Ovary (tissue), 10 donors: ENCODE results near the gene SCART1. TPM values are rescaled to one million over a fixed set of nuclear protein-coding genes. Genes with fewer than 3 reads are reported as not detected.

Experiments
- DNase-seq, 5 donors: peaks; one replicate each; pipeline ENCODE4 v3.0.0-alpha.2; 2019 to 2020
- H3K27ac ChIP-seq, 2 donors: fragments of 200-600 bp; one replicate each; pipeline versions ENCODE4 v1.5.1 to v1.8.0; 2019 to 2022
- H3K27me3 ChIP-seq: fragments of 200-600 bp; one replicate; pipeline ENCODE4 v1.8.0; 2022
- H3K36me3 ChIP-seq: fragments of 200-600 bp; sonication (generic); one replicate; pipeline ENCODE4 v1.5.1; 2019
- H3K4me1 ChIP-seq: one replicate; pipeline ENCODE4 v1.8.1; 2013; ENCODE audit warnings: mild to moderate bottlenecking, moderate library complexity; ENCODE audit not compliant: insufficient read depth
- H3K4me3 ChIP-seq: fragments of 200-600 bp; sonication (generic); one replicate; pipeline ENCODE4 v1.5.1; 2017
- H3K9me3 ChIP-seq, 2 donors: fragments of 200-600 bp in 1 of 2; sonication (generic) in 1 of 2; one replicate each; pipeline versions ENCODE4 v1.5.1 to v1.8.1; 2013 to 2019; ENCODE audit warnings: mild to moderate bottlenecking in 1 of 2, moderate library complexity in 1 of 2
- EP300 ChIP-seq: sonication (generic); formaldehyde crosslinking; IDR thresholded peaks from one replicate; pipeline ENCODE4 v1.6.1; 2017; ENCODE audit warnings: antibody characterized with exemption
- POLR2A ChIP-seq: fragments of 450-650 bp; IDR thresholded peaks from one replicate; pipeline ENCODE4 v1.6.1; 2017; ENCODE audit warnings: antibody characterized with exemption, mild to moderate bottlenecking, moderate library complexity
- WGBS, 3 donors: extraction: QIAGEN DNeasy Blood & Tissue Kit in 1 of 3; methylation state at CpG; one replicate each; pipeline versions ENCODE4 v1.1.5 to v1.1.7; 2013 to 2017; 5-methylcytosine and 5-hydroxymethylcytosine counted together
- intact Hi-C, 4 donors: fragments of 100-400 bp; cut with DNase I; formaldehyde crosslinking; loops; one replicate each; pipeline versions ENCODE4 v1.11.0 to v1.15.1; 2022 to 2023
- long read RNA-seq, 3 donors: library from polyadenylated mRNA in 2 of 3; unstranded in 2 of 3; transcript quantifications; one replicate each; pipeline ENCODE4 v2.0.0 and lab custom pipeline, GENCODE V29; 2021 to 2026
- polyA plus RNA-seq, 2 donors: library from polyadenylated mRNA; stranded (reverse); fragments of 200-250 nt in 1 of 2; fragments of 350-450 nt in 1 of 2; fragmentation: Illumina TruSeq in 1 of 2; extraction: RNeasy Lipid Tissue Mini Kit (QIAGEN cat#74804) in 1 of 2; gene quantifications; one replicate each; pipeline ENCODE4 v1.2.3, GENCODE V29; 2013 to 2014
- total RNA-seq, 7 donors: library from RNA; depleted of rRNA in 2 of 7; stranded (reverse); fragments of >200 nt in 2 of 7; fragmentation: NEBNext Ultra II Directional in 3 of 7; extraction: Animal tissue kit (Norgen Biotek cat#: 25700) in 3 of 7; gene quantifications; one replicate each; pipeline versions ENCODE4 v1.1.0 to v1.2.4, GENCODE V29; 2016 to 2023
- TF ChIP-seq, protein P1 (sequence below), 3 donors: fragments of 450-650 bp in 2 of 3; fragments of 200-600 bp in 1 of 3; IDR thresholded peaks; one replicate each; pipeline versions ENCODE4 v1.5.1 to v1.8.0; 2016 to 2022; ENCODE audit warnings: antibody characterized with exemption in 3 of 3, mild to moderate bottlenecking in 1 of 3
- donor health status: DM: no; HTN: no; CAD: no; lungs with moderate emphysema.
- donor health status: DM: no; HTN: no; CAD: no.
- donor health status: Bipolar disorder and iron deficiency.
- donor health status: DM: yes; HTN: yes; CAD: no.
- donor health status: DM: no; HTN: no; CAD: no.
- donor health status: DM: yes; HTN: yes; CAD: no.

The SCART1 gene
- total RNA-seq (1 to 10 TPM in 6 of 7 donors, under 1 TPM in 1; 0.72 to 5.0 (median 3.6) TPM), polyA plus RNA-seq (under 1 TPM; 0.71 to 0.72 TPM)
- long read RNA-seq, donor 1, partial matches to known transcripts, result 0 of 2 reads
- long read RNA-seq, donor 1, other reads (novel, unspliced or antisense), result 2 of 2 reads
- long read RNA-seq, donor 2, result 0 reads
- long read RNA-seq, donor 3, result 0 reads

DNA sequence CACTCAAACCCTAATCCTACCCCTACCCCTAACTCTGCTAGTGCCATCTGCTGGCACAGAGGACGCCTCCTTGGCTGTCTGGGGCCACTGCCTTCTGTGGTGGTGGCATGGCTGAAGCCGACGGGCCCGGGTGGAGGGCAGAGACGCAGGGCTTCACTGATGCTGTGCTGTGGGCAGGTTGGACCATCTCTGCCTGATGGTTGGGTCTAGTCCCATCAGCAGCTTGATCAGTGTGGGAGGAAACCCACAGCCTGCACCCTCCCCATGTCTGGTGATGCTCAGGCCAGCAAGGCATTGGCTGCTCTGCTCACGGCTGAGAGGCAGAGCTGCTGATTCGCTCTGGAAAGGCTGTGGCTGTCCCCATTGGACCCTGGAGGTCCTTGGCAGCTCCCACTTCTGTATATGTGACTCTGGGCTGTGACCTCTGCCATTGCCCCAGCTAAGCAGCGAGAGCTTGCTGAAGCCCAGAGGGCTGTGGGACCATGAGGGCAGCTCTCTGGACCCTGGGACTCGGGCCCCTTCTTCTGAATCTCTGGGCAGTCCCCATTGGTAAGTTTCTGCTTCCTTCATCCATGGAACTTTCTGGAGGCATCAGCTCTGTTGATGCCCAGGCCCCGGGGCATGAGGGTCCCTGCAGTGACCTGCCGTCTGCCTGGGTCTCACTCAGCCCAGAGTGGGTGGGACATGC lies at the start of gene SCART1:
TSS of gene SCART1 (plus strand) at position 430 of the 688 bp plus-strand sequence. CDS start at position 483, 53 bp downstream.
- 82 to 89% (median 86%) methylated on average over 11 of the region's 11 CpGs for WGBS, 3 donors
- TF ChIP-seq, protein P1, sequence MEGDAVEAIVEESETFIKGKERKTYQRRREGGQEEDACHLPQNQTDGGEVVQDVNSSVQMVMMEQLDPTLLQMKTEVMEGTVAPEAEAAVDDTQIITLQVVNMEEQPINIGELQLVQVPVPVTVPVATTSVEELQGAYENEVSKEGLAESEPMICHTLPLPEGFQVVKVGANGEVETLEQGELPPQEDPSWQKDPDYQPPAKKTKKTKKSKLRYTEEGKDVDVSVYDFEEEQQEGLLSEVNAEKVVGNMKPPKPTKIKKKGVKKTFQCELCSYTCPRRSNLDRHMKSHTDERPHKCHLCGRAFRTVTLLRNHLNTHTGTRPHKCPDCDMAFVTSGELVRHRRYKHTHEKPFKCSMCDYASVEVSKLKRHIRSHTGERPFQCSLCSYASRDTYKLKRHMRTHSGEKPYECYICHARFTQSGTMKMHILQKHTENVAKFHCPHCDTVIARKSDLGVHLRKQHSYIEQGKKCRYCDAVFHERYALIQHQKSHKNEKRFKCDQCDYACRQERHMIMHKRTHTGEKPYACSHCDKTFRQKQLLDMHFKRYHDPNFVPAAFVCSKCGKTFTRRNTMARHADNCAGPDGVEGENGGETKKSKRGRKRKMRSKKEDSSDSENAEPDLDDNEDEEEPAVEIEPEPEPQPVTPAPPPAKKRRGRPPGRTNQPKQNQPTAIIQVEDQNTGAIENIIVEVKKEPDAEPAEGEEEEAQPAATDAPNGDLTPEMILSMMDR (IDR thresholded peaks at IDR 0.05), result no peak
- TF ChIP-seq POLR2A, result no peak
- Histone ChIP-seq H3K4me1 (no peaks in the 10 kb centered on the region), H3K27me3 (no peaks in the 10 kb centered on the region), H3K36me3 (no peaks in the 10 kb centered on the region), H3K9me3 (no peaks in the 10 kb centered on the region), H3K27ac (no peak within 1 kb of the TSS), H3K4me3 (no peak within 1 kb of the TSS)
- DNase-seq, result no peak
- intact Hi-C loops, result no loop called here

DNA sequence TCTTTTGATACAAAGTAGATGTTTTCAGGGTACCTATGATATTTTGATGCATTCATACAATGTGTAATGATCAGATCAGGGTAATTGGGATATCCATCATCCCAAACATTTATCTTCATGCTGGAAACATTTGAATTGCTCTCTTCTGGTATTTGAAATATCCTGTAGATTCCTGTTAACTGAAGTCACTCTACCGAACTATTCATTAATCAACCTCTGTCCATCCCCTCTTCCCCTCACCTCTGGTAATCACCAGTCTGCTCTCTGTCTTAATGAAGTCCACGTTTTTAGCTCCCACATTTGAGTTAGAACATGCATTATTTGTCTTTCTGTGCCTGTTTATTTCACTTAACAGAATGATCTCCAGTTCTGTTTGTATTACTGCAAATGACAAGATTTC lies 48.5 kb upstream of the SCART1 start:
- intact Hi-C loops, result no loop called here
- WGBS, 3 donors, result 51 to 57% (median 54%) methylated on average over 2 of the region's 2 CpGs
- H3K36me3 ChIP-seq, result no peaks in the 10 kb centered on the region

DNA sequence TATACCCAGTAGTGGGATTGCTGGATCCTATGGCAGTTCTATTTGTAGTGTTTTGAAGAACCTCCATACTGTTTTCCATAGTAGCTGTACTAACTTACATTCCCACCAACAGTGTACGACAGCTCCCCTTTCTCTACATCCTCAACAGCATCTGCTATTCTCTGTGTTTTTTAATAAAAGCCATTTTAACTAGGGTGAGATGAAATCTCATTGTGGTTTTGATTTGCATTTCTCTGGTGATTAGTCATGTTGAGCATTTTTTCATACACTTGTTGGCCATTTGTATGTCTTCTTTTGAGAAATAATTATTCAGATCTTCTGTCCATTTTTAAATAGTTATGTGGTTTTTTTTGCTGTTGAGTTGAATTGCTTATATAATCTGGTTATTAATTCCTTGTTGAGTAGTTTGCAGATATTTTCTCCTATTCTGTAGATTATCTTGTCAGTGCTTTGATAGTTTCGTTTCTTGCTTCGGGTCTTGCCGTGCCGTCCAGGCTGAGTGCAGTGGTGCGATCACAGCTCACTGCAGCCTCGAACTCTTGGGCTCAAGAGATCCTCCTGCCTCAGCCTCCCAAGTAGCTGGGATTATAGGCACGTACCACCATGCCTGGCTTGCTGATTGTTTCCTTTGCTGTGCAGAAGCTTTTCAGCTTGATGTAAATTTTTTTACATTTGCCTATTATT lies 47.8 kb upstream of the SCART1 start:
- Histone ChIP-seq H3K27me3 (no peaks in the 10 kb centered on the region), H3K4me3 (no peak overlapping the region), H3K4me1 (no peaks in the 10 kb centered on the region), H3K27ac (no peak overlapping the region), H3K9me3 (peaks cover 0 to 3% of the 10 kb centered on the region in 2 donors), H3K36me3 (no peaks in the 10 kb centered on the region)
- 88 to 96% (median 95%) methylated on average over 8 of the region's 8 CpGs for WGBS, 3 donors
- no peak for DNase-seq
- TF ChIP-seq, protein P1 (IDR thresholded peaks at IDR 0.05), result no peak
- TF ChIP-seq EP300 (no peak), POLR2A (no peak)
- intact Hi-C loops, result no loop called here

More for the DNA sequence above, 48.5 kb upstream of the SCART1 start:
- H3K4me1 ChIP-seq, result no peaks in the 10 kb centered on the region
- H3K4me3 ChIP-seq, result no peak overlapping the region
- TF ChIP-seq EP300 (no peak), POLR2A (no peak)
- TF ChIP-seq, protein P1 (IDR thresholded peaks at IDR 0.05), result no peak
- H3K27ac ChIP-seq, result no peak overlapping the region
- no peak for DNase-seq
- H3K9me3 ChIP-seq, result no peaks in the 10 kb centered on the region
- H3K27me3 ChIP-seq, result no peaks in the 10 kb centered on the region

DNA sequence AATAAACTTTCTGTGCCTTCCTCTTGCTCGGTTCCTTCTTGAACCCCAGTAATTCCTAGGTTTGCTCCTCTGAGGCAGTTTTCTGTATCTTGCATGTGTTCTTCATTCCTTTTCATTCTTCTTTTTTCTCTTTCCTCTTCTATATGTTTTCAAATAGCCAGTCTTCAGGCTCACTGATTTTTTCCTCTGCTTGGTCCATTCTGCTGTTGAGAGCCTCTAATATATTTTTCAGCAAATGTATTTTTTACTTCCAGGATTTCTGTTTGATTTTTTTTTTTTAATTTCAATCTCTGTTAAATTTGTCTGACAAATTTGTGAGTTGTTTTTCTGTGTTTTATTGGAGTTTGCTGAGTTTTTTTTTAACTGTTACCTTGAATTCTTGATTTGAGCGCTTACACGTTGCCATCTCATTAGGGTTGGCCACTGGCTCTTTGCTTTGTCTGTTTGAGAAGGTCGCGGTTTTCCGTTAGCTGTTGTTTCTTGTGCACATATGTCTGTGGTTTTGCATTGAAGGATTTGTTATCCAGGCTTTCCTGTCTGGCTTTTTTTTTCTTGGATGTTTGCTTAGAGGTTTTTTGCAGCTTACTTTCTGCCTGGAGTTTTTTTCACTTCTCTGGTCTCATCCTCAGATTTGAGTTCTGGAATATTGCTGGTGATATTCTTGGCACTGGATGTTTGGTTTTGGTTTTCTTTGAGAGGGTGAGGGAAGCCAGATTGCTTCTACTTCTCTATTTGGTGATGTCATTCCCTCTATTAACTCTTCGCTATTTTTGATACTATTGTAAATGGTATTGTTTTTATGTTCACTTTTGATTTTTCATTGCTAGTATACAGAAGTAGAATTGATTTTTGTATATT lies 42.0 kb upstream of the SCART1 start:
- H3K36me3 ChIP-seq, result no peaks in the 10 kb centered on the region
- H3K9me3 ChIP-seq, result peaks cover 0 to 6% of the 10 kb centered on the region in 2 donors
- H3K27ac ChIP-seq, result no peak overlapping the region
- H3K27me3 ChIP-seq, result no peaks in the 10 kb centered on the region
- intact Hi-C loops, result no loop called here
- WGBS, 3 donors, result 96 to 98% (median 98%) methylated on average over 7 of the region's 7 CpGs
- DNase-seq, result no peak
- no peak overlapping the region for H3K4me3 ChIP-seq
- H3K4me1 ChIP-seq, result no peaks in the 10 kb centered on the region
- TF ChIP-seq, protein P1 (IDR thresholded peaks at IDR 0.05), result no peak
- no peak for TF ChIP-seq EP300
- no peak for TF ChIP-seq POLR2A
